CD4-positive, CD25-positive, alpha-beta regulatory T cell (primary cell): Measurements from ENCODE around the gene MYG1. TPM values are rescaled to one million over a fixed set of nuclear protein-coding genes. Genes with fewer than 3 reads are reported as not detected.
A peak's percentile ranks its signal among the peaks of the same experiment; 100 is the strongest.
"Not testable (repeated sequence)": the region's sequence is repeated elsewhere in the genome, so short reads cannot be mapped to it uniquely, and the experiment has no call there.

Experiments used
- ATAC-seq, 2 donors: fragments of 150-1000 bp; cut with Tn5 transposase; one replicate each; pipeline ENCODE4 v1.10.0; 2021; ENCODE audit warnings: low read depth in 2 of 2, moderate number of reproducible peaks in 2 of 2, moderate library complexity in 1 of 2
- DNase-seq, 3 donors: peaks; one replicate each; pipeline versions ENCODE4 v3.0.0 to v3.0.0-alpha.2; 2012 to 2022; ENCODE audit warnings: mixed read lengths in 1 of 3
- H3K27ac ChIP-seq: one replicate; pipeline ENCODE4 v1.7.0; 2013; ENCODE audit warnings: mild to moderate bottlenecking, low read length; ENCODE audit not compliant: insufficient read depth, poor library complexity, severe bottlenecking
- H3K27me3 ChIP-seq: one replicate; pipeline ENCODE4 v1.7.0; 2013; ENCODE audit warnings: low read length; ENCODE audit not compliant: control insufficient read depth, insufficient read depth
- H3K36me3 ChIP-seq: one replicate; pipeline ENCODE4 v1.7.0; 2013; ENCODE audit warnings: mild to moderate bottlenecking, low read length, moderate library complexity; ENCODE audit not compliant: control insufficient read depth, insufficient read depth
- H3K4me1 ChIP-seq: 2 replicates; pipeline ENCODE4 v1.7.0; 2013; ENCODE audit warnings: mild to moderate bottlenecking, low read length; ENCODE audit not compliant: insufficient read depth, control insufficient read depth, poor library complexity, severe bottlenecking
- H3K4me3 ChIP-seq: one replicate; pipeline ENCODE4 v1.7.0; 2013; ENCODE audit warnings: low read depth, mild to moderate bottlenecking, low read length, moderate library complexity
- H3K9me3 ChIP-seq, 2 experiments: 1 replicate in 1 of 2; 2 replicates in 1 of 2; pipeline ENCODE4 v1.7.0; 2013; ENCODE audit warnings: low read length in 2 of 2, mild to moderate bottlenecking in 1 of 2, moderate library complexity in 1 of 2; ENCODE audit not compliant: control insufficient read depth in 2 of 2
- H3K27ac Mint-ChIP-seq, 3 donors: one replicate each; pipeline ENCODE4 v1.8.0; 2020 to 2022; ENCODE audit warnings: mild to moderate bottlenecking in 3 of 3, mixed read lengths in 3 of 3, moderate library complexity in 2 of 3
- H3K27me3 Mint-ChIP-seq: one replicate; pipeline ENCODE4 v1.8.0; 2022; ENCODE audit warnings: mild to moderate bottlenecking, mixed read lengths
- H3K36me3 Mint-ChIP-seq: one replicate; pipeline ENCODE4 v1.8.0; 2020; ENCODE audit warnings: mixed read lengths
- H3K4me1 Mint-ChIP-seq, 4 donors: one replicate each; pipeline ENCODE4 v1.8.0; 2020 to 2022; ENCODE audit warnings: mixed read lengths in 4 of 4, mild to moderate bottlenecking in 1 of 4
- H3K4me3 Mint-ChIP-seq, 4 donors: one replicate each; pipeline ENCODE4 v1.8.0; 2020 to 2022; ENCODE audit warnings: mild to moderate bottlenecking in 4 of 4, mixed read lengths in 4 of 4, moderate library complexity in 3 of 4
- H3K9me3 Mint-ChIP-seq, 7 donors: one replicate each; pipeline ENCODE4 v1.8.0; 2020 to 2022; ENCODE audit warnings: mixed read lengths in 7 of 7, mild to moderate bottlenecking in 3 of 7, moderate library complexity in 2 of 7
- polyA plus RNA-seq, 4 donors: library from polyadenylated mRNA; unstranded; fragments of 300-500 nt; fragmentation: Illumina TruSeq; gene quantifications; one replicate each; pipeline ENCODE4 v1.2.3, GENCODE V29; 2021
- total RNA-seq: library from RNA; stranded (reverse); gene quantifications from one replicate; pipeline ENCODE4 v1.2.3, GENCODE V29; 2022

The MYG1 gene
- total and polyA plus RNA-seq, 5 donors from 2014 or later, result 33.9 to 98.1 (median 92.9) TPM

DNA sequence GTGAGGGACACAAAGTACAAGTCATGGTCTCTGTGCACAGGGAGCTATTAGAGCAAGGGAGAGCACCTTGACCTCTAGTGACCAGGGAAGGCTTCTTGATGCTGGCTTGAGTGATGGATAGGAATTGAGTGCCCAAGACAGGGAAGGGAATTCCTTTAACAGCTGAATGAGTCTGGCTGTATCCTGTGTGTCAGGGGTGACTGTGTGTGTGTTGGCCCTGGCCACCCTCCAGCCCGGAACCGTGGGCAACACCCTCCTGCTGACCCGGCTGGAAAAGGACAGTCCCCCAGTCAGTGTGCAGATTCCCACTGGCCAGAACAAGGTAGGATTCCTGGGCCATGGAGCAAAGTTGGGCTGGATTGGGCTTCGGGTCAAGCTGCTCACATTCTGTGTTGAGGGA, 9.6 kb upstream of the MYG1 start:
- ATAC-seq (no peak), DNase-seq (no peak)
- Mint-ChIP-seq H3K36me3 (no peaks in the 10 kb centered on the region), H3K27ac (no peak overlapping the region), H3K27me3 (no peaks in the 10 kb centered on the region), H3K4me3 (no peak overlapping the region), H3K4me1 (peaks cover 4 to 11% (median 7%) of the 10 kb centered on the region in 4 donors), H3K9me3 (no peaks in the 10 kb centered on the region)
- Histone ChIP-seq H3K4me3 (no peak overlapping the region), H3K9me3 (no peaks in the 10 kb centered on the region), H3K36me3 (no peaks in the 10 kb centered on the region), H3K27me3 (no peaks in the 10 kb centered on the region), H3K27ac (no peak overlapping the region), H3K4me1 (peaks cover 4% of the 10 kb centered on the region)

DNA sequence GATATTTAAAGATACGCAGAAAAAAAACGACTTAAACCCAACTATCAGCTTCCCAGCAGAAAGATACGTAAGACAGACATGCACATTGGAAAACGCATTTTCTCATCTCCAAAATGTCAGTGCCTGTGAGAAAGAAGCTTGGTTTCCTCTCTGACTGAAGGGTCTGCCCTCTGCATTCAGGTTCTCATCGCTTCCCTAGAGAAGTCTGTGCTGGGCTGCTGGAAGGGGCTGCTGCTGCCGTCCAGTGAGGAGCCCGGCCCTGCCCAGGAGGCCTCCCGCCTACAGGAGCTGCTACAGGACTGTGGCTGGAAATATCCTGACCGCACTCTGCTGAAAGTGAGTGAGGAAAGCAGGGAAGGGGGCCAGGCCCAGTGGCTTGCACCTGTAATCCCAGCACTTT, 8.8 kb upstream of the MYG1 start:
- peaks cover 8% of the 10 kb centered on the region for H3K4me1 ChIP-seq
- no peaks in the 10 kb centered on the region for H3K9me3 ChIP-seq
- H3K27me3 Mint-ChIP-seq, result no peaks in the 10 kb centered on the region
- no peak overlapping the region for H3K4me3 ChIP-seq
- H3K4me1 Mint-ChIP-seq, result peaks cover 8 to 19% (median 13%) of the 10 kb centered on the region in 4 donors
- no peaks in the 10 kb centered on the region for H3K36me3 ChIP-seq
- peaks cover 4% of the 10 kb centered on the region for H3K36me3 Mint-ChIP-seq
- no peak overlapping the region for H3K27ac Mint-ChIP-seq
- H3K27ac ChIP-seq, result no peak overlapping the region
- H3K27me3 ChIP-seq, result no peaks in the 10 kb centered on the region
- no peaks in the 10 kb centered on the region for H3K9me3 Mint-ChIP-seq
- no peak for ATAC-seq
- no peak for DNase-seq
- no peak overlapping the region for H3K4me3 Mint-ChIP-seq

- Mint-ChIP-seq H3K9me3 (no peaks in the 10 kb centered on the region), H3K27ac (no peak overlapping the region), H3K4me1 (peaks cover 10 to 35% (median 22%) of the 10 kb centered on the region in 4 donors), H3K4me3 (peak overlapping the region in 1 of 4 donors; percentile 48), H3K36me3 (peaks cover 5% of the 10 kb centered on the region), H3K27me3 (no peaks in the 10 kb centered on the region)
- Histone ChIP-seq H3K9me3 (no peaks in the 10 kb centered on the region), H3K4me1 (peaks cover 19% of the 10 kb centered on the region), H3K27ac (no peak overlapping the region), H3K36me3 (no peaks in the 10 kb centered on the region), H3K27me3 (no peaks in the 10 kb centered on the region), H3K4me3 (no peak overlapping the region)
- DNase-seq (no peak), ATAC-seq (no peak)
Measured at GRCh38 chr12:53292426-53292825, 7.1 kb upstream of the MYG1 start.

DNA sequence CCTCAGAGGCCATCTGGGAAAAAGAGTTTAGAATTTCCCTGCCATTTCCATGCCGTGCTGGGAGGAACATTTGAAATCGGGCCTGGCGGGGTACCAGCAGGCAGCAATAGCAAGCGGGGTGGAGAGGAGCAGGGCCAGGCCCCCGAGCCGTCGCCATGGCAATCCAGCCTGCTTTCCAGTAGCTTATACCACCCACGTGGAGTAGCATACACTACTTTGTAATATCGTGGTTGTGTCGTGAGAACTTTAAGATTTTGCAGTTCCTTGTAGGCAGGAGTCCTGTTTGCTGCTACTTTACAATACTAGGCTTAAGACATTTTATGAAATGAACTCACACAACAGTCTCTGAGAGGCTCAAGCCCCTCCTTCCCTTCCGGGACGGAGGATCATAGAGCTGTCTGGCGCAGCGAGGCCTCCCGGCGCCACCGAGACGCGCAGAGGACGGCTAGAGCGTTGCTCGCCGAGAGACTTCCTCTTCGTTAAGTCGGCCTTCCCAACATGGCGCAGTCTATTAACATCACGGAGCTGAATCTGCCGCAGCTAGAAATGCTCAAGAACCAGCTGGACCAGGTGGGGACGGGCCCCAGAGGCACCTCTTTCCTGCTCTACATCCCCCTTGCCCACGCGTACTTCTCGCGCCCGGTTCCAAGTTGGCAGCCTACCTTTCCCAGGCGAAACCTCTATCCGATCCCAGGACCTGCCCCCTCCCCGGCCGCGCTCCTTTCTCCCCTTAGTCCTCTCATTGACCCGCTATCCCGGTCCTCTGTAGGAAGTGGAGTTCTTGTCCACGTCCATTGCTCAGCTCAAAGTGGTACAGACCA, 4.2 kb upstream of the MYG1 start, which contains the start of gene PFDN5:
Gene PFDN5, plus strand, starts transcription at position 473 of the 821 bp plus-strand sequence. Its CDS starts 26 bp downstream, at position 499.
- peak within 1 kb of the TSS; percentile 99 to 100 (median 99) for H3K27ac Mint-ChIP-seq
- Histone ChIP-seq H3K9me3 (no peaks in the 10 kb centered on the region), H3K4me3 (peak within 1 kb of the TSS; percentile 85), H3K36me3 (peaks cover 13% of the 10 kb centered on the region), H3K4me1 (peaks cover 29% of the 10 kb centered on the region), H3K27me3 (no peaks in the 10 kb centered on the region), H3K27ac (peak within 1 kb of the TSS; percentile 80)
- peaks cover 5 to 52% (median 29%) of the 10 kb centered on the region in 4 donors for H3K4me1 Mint-ChIP-seq
- ATAC-seq, result peak; percentile 93 to 95
- no peaks in the 10 kb centered on the region for H3K27me3 Mint-ChIP-seq
- H3K4me3 Mint-ChIP-seq, result peak within 1 kb of the TSS; percentile 96 to 100 (median 100)
- H3K36me3 Mint-ChIP-seq, result peaks cover 15% of the 10 kb centered on the region
- peak; percentile 75 to 96 (median 92) for DNase-seq
- peaks cover 0 to under 1% (median 0%) of the 10 kb centered on the region in 7 donors for H3K9me3 Mint-ChIP-seq

GRCh38 chr12:53295891-53296219, 3.6 kb upstream of the MYG1 start:
- ATAC-seq (no peak), DNase-seq (no peak)
- peaks cover 35% of the 10 kb centered on the region for H3K4me1 ChIP-seq
- Mint-ChIP-seq H3K36me3 (peaks cover 15% of the 10 kb centered on the region), H3K27me3 (no peaks in the 10 kb centered on the region), H3K4me1 (peaks cover 5 to 58% (median 33%) of the 10 kb centered on the region in 4 donors), H3K9me3 (peaks cover 0 to 2% (median 0%) of the 10 kb centered on the region in 7 donors), H3K27ac (peak overlapping the region; percentile 99 to 100 (median 99)), H3K4me3 (peak overlapping the region; percentile 96 to 100 (median 100))
- no peaks in the 10 kb centered on the region for H3K27me3 ChIP-seq
- H3K27ac ChIP-seq, result peak overlapping the region; percentile 80
- peaks cover 13% of the 10 kb centered on the region for H3K36me3 ChIP-seq
- H3K4me3 ChIP-seq, result peak overlapping the region; percentile 85
- H3K9me3 ChIP-seq, result no peaks in the 10 kb centered on the region

DNA sequence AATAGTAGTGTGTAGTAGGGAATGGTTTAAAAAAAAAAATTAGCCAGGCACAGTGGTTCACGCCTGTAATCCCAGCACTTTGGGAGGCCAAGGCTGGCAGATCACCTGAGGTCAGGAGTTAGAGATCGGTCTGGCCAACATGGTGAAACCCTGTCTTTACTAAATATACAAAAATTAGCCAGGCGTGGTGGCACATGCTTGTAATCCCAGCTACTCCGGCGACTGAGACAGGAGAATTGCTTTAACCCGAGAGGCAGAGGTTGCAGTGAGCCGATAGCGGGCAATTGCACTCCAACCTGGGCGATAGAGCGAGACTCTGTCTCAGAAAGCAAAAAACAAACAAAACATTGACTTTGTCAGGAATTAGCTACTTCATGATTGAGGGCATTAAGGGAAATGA, 2.4 kb upstream of the MYG1 start:
- Mint-ChIP-seq H3K36me3 (peaks cover 17% of the 10 kb centered on the region), H3K4me1 (peaks cover 5 to 70% (median 41%) of the 10 kb centered on the region in 4 donors), H3K4me3 (peak overlapping the region; percentile 62 to 100 (median 90)), H3K27ac (peak overlapping the region in 2 of 3 donors; percentile 15 to 99)
- not testable (repeated sequence) for H3K27ac ChIP-seq, H3K9me3 Mint-ChIP-seq, H3K27me3 ChIP-seq, ATAC-seq, DNase-seq, H3K9me3 ChIP-seq, H3K4me3 ChIP-seq, H3K27me3 Mint-ChIP-seq
- peaks cover 19% of the 10 kb centered on the region for H3K36me3 ChIP-seq
- H3K4me1 ChIP-seq, result peaks cover 43% of the 10 kb centered on the region

DNA sequence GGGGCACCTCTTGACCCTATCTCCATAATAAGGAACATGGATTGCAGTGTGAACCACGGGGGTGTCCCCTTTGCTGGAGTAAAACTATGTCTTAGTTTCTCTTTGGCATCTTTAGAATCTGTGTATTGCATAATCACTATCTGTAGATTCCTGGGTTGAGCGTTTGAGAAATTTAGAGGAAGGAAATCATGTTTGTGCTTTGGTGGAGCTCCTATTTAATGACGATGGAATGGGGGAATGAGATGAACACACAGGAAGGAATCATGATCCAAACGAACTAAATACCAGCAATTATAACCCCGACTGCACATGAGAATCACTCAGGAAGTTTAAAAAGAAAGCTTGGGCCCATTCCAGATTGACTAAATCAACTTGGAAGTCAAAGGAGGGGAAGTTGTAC, 1.3 kb upstream of the MYG1 start:
- H3K9me3 Mint-ChIP-seq, result peaks cover 0 to 2% (median 0%) of the 10 kb centered on the region in 7 donors
- Histone ChIP-seq H3K4me1 (peaks cover 49% of the 10 kb centered on the region), H3K36me3 (peaks cover 30% of the 10 kb centered on the region), H3K4me3 (no peak overlapping the region), H3K27me3 (no peaks in the 10 kb centered on the region), H3K9me3 (no peaks in the 10 kb centered on the region), H3K27ac (no peak overlapping the region)
- ATAC-seq, result no peak
- H3K36me3 Mint-ChIP-seq, result peaks cover 24% of the 10 kb centered on the region
- H3K4me3 Mint-ChIP-seq, result peak overlapping the region; percentile 41 to 100 (median 92)
- H3K27me3 Mint-ChIP-seq, result no peaks in the 10 kb centered on the region
- H3K4me1 Mint-ChIP-seq, result peaks cover 12 to 81% (median 48%) of the 10 kb centered on the region in 4 donors
- H3K27ac Mint-ChIP-seq, result peak overlapping the region in 1 of 3 donors; percentile 96
- no peak for DNase-seq
